Body of pancreas (tissue), 4 donors: Measurements from ENCODE around the gene HRH1. TPM values are rescaled to one million over a fixed set of nuclear protein-coding genes. Genes with fewer than 3 reads are reported as not detected.

Source experiments
- ATAC-seq: fragments of 150-250 bp; one replicate; pipeline ENCODE4 v1.9.1; 2016
- DNase-seq, 4 donors: peaks; one replicate each; pipeline ENCODE4 v3.0.0-alpha.2; 2019
- H3K27ac ChIP-seq, 4 donors: fragments of 200-600 bp; sonication (generic); 1 replicate in 3 of 4; 2 replicates in 1 of 4; pipeline versions ENCODE4 v1.5.1 to v1.6.1; 2016 to 2019; ENCODE audit warnings: mild to moderate bottlenecking in 1 of 4, mixed read lengths in 1 of 4, moderate library complexity in 1 of 4
- H3K27me3 ChIP-seq, 2 donors: fragments of 200-600 bp; sonication (generic); one replicate each; pipeline ENCODE4 v1.6.0; 2016; ENCODE audit warnings: mild to moderate bottlenecking in 1 of 2
- H3K36me3 ChIP-seq, 2 donors: fragments of 200-600 bp; sonication (generic); replicated peaks in 1 of 2; 2 replicates each; pipeline ENCODE4 v1.5.1; 2016; ENCODE audit warnings: low read depth in 2 of 2; ENCODE audit not compliant: insufficient read depth in 1 of 2
- H3K4me1 ChIP-seq: fragments of 200-600 bp; sonication (generic); one replicate; pipeline ENCODE4 v1.6.0; 2016
- H3K4me3 ChIP-seq, 2 donors: fragments of 200-600 bp; sonication (generic); 1 replicate in 1 of 2; 2 replicates in 1 of 2; pipeline ENCODE4 v1.5.1; 2016 to 2019
- H3K9me3 ChIP-seq, 3 donors: fragments of 200-600 bp; sonication (generic); 1 replicate in 2 of 3; 2 replicates in 1 of 3; pipeline ENCODE4 v1.5.1; 2016
- POLR2A ChIP-seq, 3 donors: fragments of 450-650 bp; IDR thresholded peaks; one replicate each; pipeline ENCODE4 v1.6.1; 2016; ENCODE audit warnings: antibody characterized with exemption in 3 of 3, mild to moderate bottlenecking in 2 of 3
- WGBS, 2 donors: methylation state at CpG; one replicate each; pipeline ENCODE4 v1.1.5; 2017; 5-methylcytosine and 5-hydroxymethylcytosine counted together
- intact Hi-C: fragments of 100-400 bp; cut with DNase I; formaldehyde crosslinking; loops from one replicate; pipeline ENCODE4 v1.15.1; 2023
- total RNA-seq, 2 donors: library from RNA; depleted of rRNA; stranded (reverse); fragments of >200 nt; gene quantifications; one replicate each; pipeline ENCODE4 v1.1.0, GENCODE V29; 2016
- TF ChIP-seq, protein P1 (sequence below), 7 experiments: fragments of 450-650 bp in 4 of 7; fragments of 200-600 bp in 3 of 7; sonication (generic) in 3 of 7; IDR thresholded peaks; one replicate each; pipeline ENCODE4 v1.5.1; 2016 to 2019; ENCODE audit warnings: antibody characterized with exemption in 7 of 7

The HRH1 gene
- total RNA-seq, 2 donors from 2014 or later = 0.66 to 0.78 TPM

DNA sequence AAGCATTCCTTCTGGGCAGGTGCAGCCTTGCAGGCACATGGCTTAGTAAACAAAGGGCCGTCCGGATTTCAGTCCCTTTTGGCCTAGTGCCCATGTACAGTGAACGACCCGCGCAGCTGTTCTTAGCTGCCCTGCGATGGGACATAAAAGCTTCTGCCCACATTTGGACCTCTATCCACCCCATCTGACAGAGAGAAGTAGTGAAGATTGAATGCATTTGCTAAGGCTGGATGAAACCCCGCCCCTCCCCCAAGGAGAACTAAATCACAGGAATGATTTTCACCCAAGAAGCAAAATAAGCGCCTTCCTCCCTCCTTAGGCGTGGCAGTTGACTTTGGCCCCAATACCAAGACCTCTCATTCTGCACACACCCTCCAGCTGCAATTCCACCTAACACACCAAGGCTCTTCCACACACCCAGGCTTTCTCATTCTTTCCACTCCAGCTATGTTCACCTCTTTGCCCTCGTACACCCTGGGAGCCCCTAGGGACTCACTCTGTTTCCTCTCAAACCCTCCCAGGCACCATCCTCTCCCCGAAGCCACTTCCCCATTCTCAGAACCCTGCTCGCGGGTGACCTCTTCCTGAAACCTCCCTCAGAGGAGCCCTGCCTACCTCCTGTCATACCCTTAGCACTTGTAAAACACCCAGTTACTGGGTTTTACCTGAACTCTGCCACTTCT is 14.1 kb upstream of the HRH1 start:
- ATAC-seq = no peak
- Histone ChIP-seq H3K36me3 (no peaks in the 10 kb centered on the region), H3K27me3 (no peaks in the 10 kb centered on the region), H3K27ac (no peak overlapping the region), H3K4me1 (no peaks in the 10 kb centered on the region), H3K4me3 (no peak overlapping the region), H3K9me3 (no peaks in the 10 kb centered on the region)
- intact Hi-C loops = no loop called here
- WGBS, 2 donors = 30 to 38% methylated on average over 13 of the region's 13 CpGs
- peak in 1 of 4 donors; percentile 13 for DNase-seq
- no peak for TF ChIP-seq POLR2A (IDR thresholded peaks at IDR 0.05)
- TF ChIP-seq, protein P1, sequence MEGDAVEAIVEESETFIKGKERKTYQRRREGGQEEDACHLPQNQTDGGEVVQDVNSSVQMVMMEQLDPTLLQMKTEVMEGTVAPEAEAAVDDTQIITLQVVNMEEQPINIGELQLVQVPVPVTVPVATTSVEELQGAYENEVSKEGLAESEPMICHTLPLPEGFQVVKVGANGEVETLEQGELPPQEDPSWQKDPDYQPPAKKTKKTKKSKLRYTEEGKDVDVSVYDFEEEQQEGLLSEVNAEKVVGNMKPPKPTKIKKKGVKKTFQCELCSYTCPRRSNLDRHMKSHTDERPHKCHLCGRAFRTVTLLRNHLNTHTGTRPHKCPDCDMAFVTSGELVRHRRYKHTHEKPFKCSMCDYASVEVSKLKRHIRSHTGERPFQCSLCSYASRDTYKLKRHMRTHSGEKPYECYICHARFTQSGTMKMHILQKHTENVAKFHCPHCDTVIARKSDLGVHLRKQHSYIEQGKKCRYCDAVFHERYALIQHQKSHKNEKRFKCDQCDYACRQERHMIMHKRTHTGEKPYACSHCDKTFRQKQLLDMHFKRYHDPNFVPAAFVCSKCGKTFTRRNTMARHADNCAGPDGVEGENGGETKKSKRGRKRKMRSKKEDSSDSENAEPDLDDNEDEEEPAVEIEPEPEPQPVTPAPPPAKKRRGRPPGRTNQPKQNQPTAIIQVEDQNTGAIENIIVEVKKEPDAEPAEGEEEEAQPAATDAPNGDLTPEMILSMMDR (IDR thresholded peaks at IDR 0.05) = no peak

DNA sequence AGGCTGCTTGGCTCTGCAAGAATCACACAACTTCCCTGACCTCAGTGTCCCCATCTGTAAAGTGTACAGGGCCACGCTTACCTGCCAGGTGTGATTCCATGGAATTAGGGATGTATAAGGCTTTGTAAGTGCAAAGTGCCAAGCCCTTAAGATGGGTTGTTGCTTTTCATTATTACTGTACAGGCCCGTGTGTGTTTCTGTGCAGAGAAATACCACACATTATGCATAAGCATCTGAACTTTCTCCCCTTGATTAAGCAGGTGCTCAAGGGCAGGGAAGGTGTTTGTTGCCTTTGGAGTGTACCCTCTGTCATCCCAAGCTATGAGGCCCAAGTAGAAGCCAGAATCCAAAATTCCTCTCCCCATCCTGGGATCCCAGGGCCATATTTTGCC is 13.6 kb upstream of the HRH1 start:
- 56 to 69% methylated on average over 2 of the region's 2 CpGs for WGBS, 2 donors
- Histone ChIP-seq H3K27ac (no peak overlapping the region), H3K4me3 (no peak overlapping the region), H3K9me3 (no peaks in the 10 kb centered on the region), H3K36me3 (no peaks in the 10 kb centered on the region), H3K27me3 (no peaks in the 10 kb centered on the region), H3K4me1 (no peaks in the 10 kb centered on the region)
- ATAC-seq (no peak), DNase-seq (no peak)
- intact Hi-C loops = no loop called here
- TF ChIP-seq, protein P1 (IDR thresholded peaks at IDR 0.05) = no peak
- TF ChIP-seq POLR2A (IDR thresholded peaks at IDR 0.05) = no peak

DNA sequence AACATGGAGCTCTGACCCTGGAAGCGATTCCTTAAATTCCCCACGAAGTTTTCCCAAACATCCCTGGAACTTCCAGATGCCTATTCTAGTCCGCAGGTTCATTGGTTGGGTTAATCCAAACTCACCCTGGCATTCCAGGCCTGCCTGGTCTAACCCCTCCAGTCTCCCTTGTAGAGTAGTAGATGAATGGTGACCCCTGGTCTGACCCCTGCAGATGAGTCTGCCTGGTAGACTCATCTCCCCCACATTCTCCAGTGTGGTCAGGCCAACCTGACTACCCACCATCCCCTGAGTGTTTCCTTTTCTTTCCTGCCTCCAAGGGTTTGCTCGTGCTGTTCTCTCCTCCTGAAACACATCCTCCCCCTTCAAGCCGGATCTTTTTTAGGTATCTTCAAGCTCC is 10.8 kb upstream of the HRH1 start:
- H3K27me3 ChIP-seq = no peaks in the 10 kb centered on the region
- 68 to 72% methylated on average over 5 of the region's 5 CpGs for WGBS, 2 donors
- no peak for ATAC-seq
- DNase-seq = no peak
- intact Hi-C loops = no loop called here
- H3K4me3 ChIP-seq = no peak overlapping the region
- H3K27ac ChIP-seq = no peak overlapping the region
- H3K9me3 ChIP-seq = no peaks in the 10 kb centered on the region
- TF ChIP-seq, protein P1 (IDR thresholded peaks at IDR 0.05) = no peak
- TF ChIP-seq POLR2A (IDR thresholded peaks at IDR 0.05) = no peak
- H3K4me1 ChIP-seq = no peaks in the 10 kb centered on the region
- H3K36me3 ChIP-seq = no peaks in the 10 kb centered on the region

DNA sequence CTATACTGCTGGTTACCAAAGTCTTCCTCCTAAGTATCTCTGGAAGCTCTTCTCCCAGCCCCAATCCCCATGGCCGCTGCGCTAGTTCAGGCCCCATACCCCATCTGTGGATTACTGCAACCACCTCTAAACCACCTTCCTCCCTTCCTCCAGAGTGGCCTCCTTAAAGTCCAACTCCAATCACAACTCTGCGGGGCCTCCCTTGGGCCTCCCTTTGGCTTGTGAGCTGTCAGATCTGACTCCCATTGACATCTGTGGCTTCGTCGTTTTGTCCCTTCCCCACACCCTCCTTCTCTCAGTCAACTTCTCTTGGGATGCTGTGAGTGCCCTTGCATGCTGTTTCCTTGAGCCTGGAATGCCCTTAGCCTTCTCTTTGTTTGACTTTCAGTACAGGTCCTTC is 9.3 kb upstream of the HRH1 start:
- H3K4me1 ChIP-seq = no peaks in the 10 kb centered on the region

More for the DNA sequence above, 9.3 kb upstream of the HRH1 start:
- Histone ChIP-seq H3K27me3 (no peaks in the 10 kb centered on the region), H3K36me3 (no peaks in the 10 kb centered on the region), H3K4me3 (no peak overlapping the region), H3K9me3 (no peaks in the 10 kb centered on the region), H3K27ac (no peak overlapping the region)
- DNase-seq (no peak), ATAC-seq (no peak)
- no peak for TF ChIP-seq POLR2A (IDR thresholded peaks at IDR 0.05)
- TF ChIP-seq, protein P1 (IDR thresholded peaks at IDR 0.05) = no peak
- intact Hi-C loops = no loop called here
- whole genome bisulfite sequencing, 2 donors = 65 to 68% methylated on average over 5 of the region's 5 CpGs
